ENCODE results near the gene NEDD8.

GRCh38 chr14:24189460-24189859 is 42.7 kb downstream of the NEDD8 start:
- no peak for TF ChIP-seq ZFX (IDR thresholded peaks at IDR 0.05)
- TF ChIP-seq CTCF (conservative IDR thresholded peaks at IDR 0.05): no peak

All from C4-2B (cell line).